Measurements from ENCODE around the gene UFC1.

UFC1 gene

DNA sequence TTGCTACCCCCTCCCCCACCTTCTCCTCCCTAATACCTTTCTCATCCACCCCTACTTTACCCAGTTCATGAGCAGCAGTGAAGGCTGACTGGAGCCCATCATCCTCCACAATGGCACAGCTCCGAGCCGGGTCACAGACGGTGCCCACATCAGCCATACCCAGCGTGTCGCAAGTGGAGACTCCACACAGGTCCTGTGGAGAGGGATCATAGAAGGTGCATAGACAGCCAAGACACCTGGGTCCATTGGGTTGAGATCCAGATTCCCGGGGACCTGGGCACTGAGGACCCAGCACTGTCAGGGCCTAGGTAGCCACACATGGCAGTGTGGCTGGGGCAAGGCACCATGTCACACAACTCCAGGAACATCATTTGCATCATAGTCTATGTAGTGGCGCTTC lies 42.3 kb downstream of the UFC1 start:
- no peak for DNase-seq

DNA sequence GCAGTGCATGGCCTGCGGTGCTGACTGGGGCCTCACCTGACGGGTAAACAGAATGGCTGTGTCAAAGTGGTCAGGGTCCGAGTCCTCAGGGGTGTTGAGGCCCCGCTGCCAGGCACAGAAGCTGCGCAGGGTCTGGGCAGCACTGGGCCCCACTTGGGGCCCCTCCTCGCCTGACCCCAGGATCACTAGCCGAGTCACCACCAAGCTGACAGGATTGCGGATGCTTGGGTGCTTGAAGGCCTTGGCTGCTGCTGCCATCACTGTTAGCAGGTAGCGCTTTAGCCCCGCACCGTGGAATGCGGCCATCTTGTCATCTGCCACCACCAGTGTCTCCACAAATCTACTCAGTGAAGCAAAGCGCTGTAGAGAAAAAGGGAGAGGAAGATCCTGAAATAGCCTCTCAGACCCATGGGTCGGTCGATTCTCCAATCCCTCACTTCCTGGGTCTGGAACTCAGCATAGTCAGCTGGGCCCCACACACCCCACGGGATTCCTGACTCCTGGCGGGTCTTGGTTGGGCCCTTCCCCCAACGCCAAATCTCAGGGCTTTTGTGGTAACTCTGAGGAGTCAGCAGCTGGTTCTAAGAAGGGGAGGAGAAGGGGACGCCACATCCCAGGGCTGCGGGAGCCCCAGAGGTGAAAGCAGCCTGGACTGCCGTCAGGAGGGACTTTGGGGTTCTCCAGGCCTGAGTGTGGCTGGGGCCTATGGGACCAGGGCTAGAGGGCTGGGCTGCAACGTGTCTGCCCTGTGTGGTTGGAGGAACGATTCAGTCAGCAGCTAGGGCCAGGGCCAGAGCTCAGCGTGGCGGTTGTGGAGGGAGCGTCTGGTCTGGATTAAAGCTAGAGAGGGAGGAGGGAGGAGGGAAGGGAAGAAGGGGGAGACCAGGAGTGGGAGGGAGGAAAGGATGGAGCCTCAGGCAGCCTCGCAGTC lies 43.0 kb downstream of the UFC1 start:
- no peak for DNase-seq

DNA sequence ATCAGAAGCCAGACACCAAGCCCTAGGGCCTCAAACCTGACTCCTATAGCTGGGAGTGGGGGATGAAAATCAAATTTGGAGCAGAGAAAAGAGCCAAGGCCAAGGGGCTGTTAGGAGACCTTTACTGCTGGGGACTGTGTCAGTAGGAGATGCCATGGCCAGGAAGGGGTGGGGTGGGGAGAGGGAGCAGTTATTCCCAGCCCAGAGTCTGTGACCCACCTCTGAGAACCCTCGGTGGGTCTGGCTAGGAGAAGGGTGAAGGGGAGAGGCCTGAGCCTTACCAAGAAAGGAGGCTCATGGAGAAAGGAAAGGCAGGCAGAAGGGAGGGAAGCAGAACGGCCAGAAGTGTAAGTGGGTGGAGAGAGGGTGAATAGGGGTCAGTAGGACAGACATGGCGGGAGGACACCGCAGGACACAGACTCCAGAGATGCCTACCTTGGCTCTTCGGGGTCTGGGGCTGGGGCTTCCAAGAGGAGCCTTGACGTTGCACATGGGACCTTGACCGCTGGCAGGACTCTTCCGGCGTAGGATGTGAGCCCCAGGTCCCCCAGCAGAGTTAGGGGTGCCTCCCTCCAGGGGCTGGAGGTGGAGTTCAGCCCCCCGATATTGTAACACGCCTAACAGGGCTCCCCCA lies 43.9 kb downstream of the UFC1 start:
- no peak for DNase-seq

DNA sequence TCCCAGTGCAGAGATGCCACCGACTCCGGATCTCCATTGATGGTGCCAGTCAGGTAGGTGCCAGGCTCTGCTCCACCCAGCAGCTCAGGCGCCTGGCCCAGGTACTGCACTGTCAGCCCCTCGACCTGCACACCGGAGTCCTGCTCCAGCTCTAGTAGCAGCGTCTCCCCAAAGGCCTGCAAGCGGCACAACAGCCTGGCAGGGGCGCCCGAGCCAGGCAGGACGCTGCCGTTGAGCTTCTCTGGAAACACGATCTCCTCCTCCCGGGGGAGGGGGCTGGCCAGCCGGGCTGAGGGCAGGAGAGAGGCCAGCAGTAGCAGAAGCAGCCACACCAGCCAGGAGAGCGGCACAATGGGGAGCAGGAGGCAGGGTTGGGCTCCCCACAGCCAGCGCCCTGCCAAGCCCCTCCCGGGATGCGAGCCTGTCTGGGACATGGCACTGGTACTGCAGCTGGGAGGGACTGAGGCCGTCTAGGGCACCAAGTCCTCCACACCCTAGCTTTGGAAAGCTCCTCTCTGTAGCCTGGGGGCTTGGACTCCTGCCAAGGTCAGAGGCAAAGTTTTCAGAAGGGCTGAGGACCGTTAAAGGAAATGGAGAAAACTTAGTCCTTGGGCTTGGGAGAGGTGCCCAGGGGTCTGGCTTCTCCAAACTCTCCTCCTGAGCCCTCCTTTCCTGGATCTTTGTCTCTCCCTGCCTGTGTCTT lies 44.6 kb downstream of the UFC1 start:
- DNase-seq = no peak

DNA sequence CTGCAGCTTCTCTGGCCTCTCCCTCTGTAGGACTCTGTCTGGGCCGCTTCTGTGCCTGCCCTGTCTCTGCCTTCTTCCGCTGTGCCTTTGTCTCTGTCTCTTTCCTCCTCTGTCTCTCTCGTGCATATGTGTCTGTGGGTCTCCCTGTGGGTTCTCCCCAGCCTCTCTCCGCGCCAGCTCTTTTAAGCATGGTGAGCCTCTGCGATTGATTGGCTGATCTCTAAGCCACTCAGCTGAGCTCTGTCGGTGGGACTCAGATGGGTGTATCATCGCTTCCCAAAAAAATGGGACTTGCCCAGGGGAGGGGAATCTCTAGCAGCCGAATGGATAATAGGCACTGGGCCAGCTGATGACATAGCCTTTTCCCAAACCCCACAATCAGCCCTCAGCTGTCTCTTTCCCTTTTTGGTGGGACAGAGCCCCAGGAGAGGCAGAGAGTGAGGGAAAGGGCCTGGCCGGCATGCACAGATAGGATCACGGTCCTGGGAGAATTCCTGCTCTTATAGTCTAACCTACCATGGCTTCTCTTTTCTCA lies 45.2 kb downstream of the UFC1 start, which contains the start of gene ADAMTS4:
Gene ADAMTS4 (minus strand): TSS at position 158 of the 535 bp plus-strand sequence. CDS start 427 bp downstream, outside the sequence.
- DNase-seq = no peak

DNA sequence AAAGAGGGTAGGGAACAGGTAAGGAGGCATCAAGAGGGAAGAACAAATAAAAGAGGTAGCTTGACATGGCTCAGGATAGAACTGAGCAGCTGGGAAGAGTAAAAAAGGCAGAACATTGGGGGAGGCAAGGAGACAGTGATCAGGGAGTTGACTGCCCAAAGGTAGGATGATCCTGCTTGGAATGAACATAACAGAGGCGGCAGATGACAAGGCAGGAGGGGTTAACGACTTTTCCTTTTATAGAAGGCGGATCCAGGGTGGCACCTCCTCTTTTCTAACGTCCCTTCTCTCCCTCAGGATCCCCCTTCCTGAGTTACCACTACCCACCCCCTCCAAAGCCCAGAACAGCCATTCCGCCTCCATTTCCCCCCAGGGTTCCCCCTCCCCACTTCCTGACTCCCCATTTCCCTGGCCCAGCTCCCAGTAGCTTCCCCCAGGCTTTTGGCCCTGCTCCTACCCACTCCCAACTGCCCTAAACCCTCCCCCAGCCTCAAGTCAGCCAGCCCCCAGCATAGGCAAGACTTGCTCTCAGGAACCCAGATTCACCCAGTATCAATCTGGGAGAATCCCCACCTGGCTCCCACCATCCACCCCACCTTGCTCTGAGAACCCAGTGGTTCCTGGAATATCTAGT lies 45.8 kb downstream of the UFC1 start:
- no peak for DNase-seq

DNA sequence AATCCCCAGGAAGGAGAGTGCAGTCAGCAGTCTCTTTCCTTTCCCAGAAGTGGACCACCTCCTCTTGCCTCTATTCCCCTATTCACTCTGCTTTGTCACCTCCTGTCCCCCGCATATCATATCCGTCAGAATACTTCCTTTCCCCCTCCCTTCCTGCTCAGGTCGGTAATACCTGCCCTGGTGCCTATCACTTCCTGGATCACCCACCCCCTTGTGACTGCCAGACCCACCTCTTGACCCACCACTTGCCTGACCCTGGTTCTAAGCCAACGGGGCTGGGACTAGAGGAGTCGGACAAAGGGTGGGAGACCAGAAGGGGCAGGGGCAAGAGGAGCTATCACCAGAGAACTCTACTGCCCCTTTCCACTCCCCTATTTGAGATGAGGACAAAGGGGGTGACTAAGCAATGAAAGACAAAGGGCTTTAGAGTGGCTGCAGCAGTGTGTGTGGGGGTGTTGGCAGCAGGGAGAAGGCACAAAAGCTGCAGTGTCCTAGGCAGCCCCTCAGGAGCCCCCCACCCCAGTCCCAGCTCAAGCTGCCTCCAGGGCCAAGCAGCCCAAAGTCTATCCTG lies 46.7 kb downstream of the UFC1 start:
- no peak for DNase-seq

DNA sequence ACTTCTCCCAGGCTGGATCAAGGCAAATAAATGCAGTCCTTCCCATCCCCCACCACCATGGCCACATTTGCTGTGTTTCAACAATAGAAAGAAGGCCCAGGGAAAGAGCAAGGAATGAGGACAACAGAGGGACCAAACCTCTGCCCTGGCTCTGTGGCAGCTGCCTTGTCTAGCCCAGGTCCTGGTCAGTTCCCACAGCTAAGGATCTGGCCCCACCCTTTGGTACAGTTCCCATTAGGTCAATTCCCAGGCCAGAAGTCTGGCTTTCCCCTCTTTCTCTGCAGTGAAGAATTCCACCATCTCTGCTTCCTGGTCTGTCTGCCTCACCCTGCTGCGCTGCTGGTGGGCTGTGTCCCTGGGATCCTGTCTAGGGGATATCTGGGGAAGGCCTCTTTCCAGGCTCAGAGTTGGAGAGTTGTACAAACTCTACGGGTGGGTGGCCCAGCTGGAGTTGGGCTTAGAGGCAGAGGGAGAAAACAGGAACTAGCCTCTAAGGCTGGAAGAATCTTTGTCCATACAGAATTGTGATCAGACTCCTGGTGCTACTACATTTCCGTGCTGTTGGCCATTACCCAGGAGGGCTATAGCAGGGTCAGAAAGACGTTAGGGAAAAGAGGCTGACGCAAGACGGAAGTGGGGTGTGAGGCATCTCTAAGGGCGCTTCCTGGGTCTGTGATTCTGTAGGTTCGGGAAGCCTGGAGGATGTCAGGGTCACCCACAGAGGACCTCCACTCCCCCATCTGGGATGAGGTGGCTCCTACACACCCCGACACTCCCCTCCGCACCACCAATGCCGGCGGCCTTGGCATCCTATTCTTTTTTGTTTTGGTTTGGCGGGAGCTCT lies 47.4 kb downstream of the UFC1 start:
- DNase-seq = no peak

DNA sequence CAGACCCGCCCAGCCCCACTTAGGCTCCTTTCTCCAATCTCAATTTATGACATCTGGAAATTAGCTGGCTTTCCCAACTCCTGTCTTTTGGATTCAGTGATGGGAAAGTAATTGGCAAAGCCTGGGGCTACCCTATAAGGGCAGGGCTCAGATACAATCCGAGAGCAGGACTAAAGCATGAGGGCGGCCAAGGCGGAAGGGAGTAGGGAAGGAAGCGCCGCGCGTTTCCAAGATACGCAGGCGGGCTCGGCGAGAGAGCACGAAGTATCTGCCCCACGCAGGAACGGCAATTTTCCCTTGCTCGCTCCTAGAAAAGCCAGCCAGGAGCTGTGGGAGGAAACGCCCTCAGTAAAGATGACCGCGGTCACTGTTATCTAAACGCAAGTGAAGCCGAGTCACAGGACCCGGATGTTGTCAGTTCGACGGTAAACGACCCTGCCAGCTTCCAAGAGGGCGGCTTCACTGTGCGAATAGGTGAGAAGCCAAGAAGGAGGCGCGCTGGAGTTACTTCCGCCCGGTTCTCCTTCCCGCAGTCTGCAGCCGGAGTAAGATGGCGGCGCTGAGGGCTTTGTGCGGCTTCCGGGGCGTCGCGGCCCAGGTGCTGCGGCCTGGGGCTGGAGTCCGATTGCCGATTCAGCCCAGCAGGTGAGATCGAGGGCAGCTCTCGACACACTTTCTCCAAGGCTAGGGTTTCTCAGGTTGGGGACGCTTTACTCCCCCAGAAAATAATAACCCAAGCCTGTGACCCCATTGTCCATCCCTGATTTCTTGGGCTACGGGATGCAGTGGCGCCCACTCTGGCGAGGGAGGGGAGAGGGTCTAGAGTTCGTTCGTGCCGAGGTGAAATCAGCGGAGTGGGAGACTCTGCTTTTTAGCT lies 48.3 kb downstream of the UFC1 start, which contains the start of gene NDUFS2:
Gene NDUFS2 (plus strand): TSS at position 532 of the 877 bp plus-strand sequence. CDS start 19 bp downstream, at position 551.
- DNase-seq = peak; percentile 96

DNA sequence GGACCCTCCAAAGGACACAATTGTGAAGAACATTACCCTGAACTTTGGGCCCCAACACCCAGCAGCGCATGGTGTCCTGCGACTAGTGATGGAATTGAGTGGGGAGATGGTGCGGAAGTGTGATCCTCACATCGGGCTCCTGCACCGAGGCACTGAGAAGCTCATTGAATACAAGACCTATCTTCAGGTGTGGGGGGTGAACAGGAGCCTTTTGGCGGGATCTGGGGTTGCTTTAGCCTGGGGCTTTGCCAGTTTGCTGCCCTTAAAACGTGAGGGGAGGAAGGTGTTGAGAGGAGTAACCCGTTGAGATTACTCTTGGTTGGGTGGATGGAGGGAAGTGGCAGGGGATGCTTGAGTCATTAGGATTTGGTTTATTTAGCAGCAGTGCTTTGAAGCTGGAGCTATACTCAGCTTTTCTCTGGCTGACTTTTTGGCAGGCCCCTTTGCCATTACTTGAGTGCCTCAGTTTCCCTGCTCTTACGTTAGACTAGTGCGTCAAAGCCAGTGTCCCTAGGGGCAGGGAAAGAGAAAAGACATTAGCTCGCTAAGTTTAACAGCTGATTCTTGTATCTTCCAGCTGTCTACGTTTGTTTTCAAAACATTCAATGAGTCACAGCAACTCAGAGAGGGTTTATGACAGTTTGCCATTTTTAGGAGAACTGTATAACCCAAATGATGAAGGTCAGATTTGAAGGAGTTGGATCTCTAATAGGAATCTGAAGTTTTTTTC lies 52.8 kb downstream of the UFC1 start:
- no peak for DNase-seq

DNA sequence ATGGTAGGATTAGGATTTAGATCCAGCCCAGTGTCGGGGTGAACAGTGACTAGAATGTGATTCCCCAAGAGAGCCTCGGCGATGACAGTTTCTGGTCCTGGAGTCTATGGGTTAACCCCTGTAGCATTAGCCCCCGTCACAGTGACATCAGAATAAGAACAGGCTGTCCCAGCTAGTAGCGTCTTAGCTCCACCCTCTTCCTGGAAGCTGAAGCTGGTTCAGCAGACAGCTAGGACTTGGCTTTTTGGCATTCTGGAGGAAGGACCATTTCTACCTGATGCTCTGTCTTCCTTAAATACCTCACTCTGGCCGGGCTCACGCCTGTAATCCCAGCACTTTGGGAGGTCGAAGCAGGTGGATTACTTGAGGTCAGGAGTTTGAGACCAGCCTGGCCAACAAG lies 53.4 kb downstream of the UFC1 start:
- no peak for DNase-seq
